Activated naive CD8-positive, alpha-beta T cell treated with anti-CD3 and anti-CD28 coated beads, Interleukin-2, amount 50 U/mL, for 16 hours (primary cell): Measurements from ENCODE around the gene TTLL5.
A peak's percentile ranks its signal among the peaks of the same experiment; 100 is the strongest.

ENCODE experiments used
- DNase-seq: peaks from one replicate; pipeline ENCODE4 v3.0.0-alpha.2; 2020; ENCODE audit warnings: low read depth, low spot score

Gene TTLL5

DNA sequence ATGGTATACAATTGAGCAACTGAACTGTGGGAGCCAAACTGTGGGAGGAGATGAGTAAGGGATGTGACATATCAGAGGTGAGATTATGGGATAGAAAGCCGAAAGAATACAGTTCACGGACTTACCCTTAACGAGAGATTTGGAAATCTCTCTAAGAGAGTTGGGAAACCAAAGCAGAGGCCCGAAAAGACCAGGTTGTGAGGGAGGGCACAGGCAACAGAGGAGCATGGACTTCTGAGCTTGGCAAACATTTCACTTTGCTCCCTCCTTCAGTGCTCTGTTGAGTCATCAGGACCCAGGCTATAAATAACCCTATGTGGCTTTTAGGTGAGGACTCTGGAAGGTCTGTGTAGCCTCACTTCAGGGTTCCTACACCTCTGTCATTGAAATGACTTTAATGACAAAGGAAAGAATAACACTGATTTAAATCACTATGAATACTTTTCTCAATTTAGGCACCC lies 200.1 kb downstream of the TTLL5 start:
- no peak for DNase-seq

DNA sequence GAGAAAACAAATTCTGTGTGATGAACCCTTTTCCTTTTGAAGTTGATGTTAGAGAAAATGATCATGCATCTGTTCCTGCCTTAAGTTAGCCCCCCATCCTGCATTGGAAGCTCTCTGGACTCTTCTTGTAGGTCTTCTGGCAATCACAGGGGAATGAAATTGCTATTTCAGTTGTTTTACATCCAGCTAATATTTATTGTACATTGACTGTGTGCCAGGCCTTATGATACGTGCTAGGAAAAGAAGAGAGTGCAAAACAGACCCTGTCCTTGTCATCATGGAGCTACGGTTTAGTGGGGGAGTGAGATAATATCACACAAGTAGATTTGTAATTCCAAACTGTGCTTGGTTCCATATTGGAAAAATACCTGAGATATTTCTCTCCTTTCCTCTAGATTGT lies 202.2 kb downstream of the TTLL5 start:
- DNase-seq = no peak

DNA sequence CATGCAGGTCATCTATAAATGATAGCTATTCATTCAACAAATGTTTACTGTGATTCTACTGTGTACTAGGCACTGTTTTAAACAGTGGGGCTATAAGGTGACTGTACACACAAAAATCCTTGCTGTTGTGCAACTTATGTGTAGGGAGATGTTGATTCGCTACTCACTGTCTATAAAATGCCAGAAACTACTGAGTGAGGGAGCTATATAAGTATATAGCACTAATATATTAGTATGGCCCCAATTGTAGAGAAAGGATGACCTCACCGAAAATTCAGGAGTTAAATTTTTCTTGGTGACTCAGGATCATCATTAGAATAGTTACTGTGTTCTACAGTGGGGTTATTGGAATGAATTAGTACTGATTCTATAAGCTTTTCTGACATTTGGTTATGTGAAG lies 203.3 kb downstream of the TTLL5 start:
- no peak for DNase-seq

DNA sequence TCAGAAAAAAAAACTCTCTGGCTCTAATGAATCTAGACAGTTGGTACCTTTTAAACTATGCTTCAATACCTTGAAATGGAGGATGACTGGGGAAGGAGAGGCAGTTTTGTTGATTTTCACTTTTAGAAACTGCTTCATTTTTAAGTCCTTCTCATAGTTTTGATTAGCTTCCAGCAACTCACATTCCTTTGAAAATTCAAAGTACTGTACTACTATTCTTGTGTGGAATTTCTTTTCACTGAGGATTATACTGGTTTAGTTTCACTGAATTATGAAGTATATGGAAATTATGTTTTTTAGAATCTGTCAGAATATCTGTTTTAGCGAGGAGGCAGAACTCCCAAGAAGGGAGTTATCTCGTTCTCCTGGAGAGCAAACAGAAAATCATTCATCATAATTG lies 204.5 kb downstream of the TTLL5 start:
- DNase-seq = no peak

DNA sequence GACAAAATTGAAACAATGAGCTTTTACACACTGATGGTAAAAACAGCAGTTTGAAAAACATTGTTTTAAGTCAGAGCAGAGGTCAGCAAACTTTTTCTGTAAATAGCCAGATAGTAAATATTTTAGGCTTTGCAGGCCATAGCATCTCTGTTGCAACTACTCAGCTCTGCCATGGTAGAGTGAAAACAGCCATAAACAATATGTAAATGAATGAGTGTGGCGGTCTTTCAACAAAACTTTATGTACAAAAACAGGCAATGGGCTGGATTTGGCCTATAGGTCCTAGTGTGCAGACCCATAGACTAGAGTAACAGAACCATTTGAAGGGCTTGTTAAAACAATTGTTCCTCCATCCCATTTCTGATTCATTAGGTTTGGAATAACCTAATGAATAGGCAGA lies 205.9 kb downstream of the TTLL5 start:
- no peak for DNase-seq

DNA sequence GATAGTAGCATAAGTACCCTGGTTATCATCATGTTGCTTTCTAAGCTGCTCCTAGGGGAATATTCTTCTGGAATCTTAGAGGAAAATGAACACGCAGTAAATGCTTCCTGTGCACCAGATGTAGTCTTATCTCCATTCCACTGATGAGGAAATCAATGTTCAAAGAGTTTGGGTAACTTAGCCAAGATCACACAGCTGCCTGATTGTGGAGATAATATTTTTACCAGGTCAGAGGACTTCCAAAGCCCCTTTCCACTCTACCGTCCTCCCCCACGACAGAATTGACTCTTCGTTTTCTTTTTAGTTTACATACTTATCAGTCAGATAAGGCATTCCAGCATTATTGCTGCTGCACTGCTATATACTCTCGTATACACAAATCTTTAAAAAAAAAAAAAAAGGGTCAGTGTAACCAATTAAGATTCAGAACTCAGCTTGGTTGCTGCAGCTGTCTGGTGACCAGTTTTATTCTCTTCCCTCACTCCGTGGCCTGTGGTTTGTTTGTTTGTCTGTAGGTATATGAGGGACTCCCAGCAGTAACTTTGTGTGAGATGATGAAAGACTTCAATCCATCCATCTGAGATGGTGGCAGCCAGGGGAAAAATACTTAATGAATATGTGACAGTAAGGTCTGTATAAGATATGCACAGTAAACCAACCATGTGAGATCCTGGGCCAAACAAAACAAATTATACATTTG lies 210.3 kb downstream of the TTLL5 start:
- no peak for DNase-seq

DNA sequence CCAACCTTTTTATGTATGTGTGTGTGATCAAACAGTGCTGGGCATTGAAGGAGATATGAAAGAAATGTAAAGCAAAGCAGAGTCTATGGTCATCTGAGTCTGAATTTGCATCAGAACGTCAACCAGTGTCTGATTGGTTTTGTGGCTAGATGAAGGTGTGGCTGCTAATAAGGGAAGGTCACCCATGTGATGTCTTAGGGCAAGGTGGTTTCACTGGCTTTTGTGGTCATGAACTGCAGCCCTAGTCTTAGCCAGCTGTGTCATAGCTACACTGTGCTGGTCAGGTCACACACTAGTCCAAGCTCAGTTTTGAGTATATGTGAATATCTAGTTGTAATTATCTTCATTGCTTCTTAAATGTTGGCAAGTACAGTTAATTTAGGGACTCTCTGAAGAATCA lies 214.9 kb downstream of the TTLL5 start:
- DNase-seq = no peak

DNA sequence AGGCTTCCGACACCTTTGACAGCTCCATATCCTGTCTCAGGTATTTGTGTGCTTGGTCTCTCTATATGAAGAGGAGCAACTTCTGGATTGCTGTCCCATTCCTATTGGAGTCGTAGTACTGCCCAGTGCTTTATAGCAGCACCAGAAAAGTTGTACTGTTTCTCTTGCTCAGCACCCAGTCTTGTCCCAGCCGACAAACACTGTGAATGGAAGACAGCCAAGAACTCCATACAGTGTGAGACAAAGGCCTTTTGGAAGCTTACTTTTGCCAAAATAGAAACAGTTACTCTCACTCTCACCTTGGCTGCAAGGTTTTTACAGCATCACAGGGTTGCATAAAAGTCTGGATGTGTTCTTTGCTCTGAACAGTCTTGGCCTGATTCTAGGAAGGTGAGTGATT lies 215.5 kb downstream of the TTLL5 start:
- DNase-seq = no peak

DNA sequence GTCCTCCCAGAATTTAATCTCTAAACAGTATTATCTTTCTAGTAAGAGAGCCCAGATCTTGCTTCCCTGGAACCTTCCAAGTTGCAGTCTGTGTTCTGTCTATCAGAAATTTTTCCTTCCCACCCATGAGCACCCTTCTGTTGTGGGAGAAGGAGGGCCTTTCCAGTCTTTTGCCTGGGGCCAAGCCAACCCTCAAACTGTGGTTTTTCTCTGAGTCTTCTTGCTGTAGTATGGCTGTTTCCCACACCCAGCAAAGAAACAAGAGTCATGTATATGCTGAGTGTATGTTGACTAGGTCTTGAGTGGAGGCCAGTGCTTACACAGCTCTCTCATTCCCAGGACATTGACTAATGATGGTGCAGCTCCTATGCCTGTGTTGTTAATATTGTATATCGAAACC lies 216.2 kb downstream of the TTLL5 start:
- no peak for DNase-seq

DNA sequence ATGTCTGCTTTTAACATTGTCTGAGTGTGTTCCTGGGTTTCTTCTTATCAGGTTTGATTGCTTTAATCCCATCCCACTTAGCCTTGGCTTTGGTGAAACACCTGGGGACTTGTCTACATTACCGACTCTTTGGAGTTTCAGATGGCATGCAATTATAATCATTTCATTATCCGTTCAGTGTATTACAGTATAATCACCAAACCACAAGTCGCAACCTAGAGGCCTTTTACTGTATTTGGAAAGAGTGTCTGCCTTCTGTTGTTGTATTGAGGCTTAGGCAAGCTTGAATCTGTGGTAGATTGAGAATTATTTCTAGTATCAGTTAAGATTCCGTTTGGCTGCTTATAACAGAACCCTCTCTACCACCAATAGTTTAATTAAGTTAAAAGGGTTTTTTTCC lies 216.8 kb downstream of the TTLL5 start:
- no peak for DNase-seq

DNA sequence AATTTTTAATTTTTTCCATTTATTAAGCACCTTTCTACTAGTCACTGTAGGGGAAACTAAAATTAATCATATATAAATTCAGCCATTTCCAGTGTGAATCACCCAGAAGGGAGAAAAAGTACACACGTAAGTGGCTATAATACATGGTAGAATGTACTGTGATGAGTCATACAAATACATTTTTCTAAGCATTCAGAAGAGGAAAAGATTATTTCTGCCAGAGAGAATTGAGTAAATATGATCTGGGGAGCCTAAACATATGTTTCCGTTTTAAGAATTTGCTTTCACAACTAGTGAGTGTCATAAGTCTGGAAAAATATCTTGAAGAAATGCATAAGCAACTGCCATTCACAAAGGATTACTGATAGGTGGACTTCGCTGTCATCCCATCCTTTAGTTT lies 218.0 kb downstream of the TTLL5 start:
- no peak for DNase-seq

DNA sequence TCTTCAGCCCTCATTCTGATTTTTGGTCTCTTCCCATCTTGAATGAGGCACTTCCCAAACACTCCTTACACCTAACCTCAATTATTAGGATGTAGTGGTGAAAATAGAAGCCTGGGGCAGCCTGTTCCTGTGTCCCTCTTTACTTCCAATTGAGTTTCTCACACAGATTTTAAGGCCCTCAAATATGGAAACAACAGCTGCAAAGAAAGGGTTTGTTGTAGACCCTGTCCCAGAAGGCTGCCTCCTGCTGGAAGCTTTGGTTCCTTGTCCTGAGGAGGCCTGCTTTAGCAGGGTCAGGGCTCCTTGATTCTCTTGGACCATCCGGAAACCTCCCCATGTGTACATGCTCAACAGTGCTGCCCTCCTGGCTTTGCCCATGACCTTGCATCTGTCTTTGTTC lies 219.5 kb downstream of the TTLL5 start:
- no peak for DNase-seq

DNA sequence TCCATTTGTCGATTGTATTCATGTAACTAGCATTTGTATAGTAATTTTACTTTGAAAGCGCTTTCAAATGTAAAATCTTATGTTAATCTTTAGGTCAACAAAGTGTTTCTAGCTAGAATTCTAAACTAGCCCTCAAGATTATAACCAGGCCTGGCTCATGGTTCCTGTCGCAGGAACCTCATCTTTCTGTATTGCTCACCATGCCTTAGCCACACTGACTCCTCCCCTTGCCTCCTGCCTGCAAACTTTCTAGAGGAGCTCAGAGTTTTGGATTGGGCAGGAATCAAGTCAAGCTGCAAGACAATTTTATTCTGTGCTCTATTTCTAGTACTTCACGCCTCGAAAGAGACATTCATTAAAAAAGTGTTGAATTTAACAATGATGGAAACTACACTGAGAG lies 220.9 kb downstream of the TTLL5 start:
- DNase-seq = no peak

DNA sequence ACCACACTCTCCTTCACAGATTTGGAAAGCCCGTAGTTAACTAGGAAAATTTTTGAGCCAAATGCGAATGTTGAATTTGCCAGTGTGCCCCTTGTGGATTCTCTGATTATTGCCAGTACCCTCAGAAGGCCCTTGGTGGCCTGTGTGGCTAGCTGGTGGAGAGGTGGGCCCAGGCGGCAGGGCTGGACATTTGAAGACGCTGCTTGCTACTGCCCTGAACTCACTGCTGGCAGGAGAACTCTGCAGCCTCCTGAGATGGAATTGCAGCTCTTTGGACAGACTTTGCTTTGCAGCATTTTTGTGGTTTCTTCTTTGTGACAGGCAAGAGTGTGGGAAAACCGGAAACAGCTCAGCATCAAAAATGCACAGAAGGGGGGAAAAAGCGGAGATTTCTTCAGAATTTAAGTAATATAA lies 223.2 kb downstream of the TTLL5 start:
- no peak for DNase-seq

DNA sequence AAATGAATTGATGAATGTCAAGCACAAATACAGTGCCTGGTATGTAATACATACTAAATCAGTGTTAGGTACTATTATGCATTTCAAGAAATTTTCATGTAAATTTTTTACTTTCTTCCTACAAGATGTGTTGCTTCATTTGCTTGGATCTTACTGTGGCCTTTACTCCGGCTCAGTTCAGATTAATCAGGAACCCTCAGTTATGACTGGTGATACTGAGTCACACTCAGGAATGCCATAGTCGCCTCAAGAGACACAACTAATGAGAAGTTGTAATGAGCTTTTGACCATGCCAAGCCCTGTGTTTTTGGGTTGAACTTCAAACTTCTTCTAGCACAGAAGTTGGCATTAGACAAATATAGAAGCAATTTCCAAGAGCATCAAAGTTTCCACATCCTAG lies 224.8 kb downstream of the TTLL5 start:
- DNase-seq = no peak

DNA sequence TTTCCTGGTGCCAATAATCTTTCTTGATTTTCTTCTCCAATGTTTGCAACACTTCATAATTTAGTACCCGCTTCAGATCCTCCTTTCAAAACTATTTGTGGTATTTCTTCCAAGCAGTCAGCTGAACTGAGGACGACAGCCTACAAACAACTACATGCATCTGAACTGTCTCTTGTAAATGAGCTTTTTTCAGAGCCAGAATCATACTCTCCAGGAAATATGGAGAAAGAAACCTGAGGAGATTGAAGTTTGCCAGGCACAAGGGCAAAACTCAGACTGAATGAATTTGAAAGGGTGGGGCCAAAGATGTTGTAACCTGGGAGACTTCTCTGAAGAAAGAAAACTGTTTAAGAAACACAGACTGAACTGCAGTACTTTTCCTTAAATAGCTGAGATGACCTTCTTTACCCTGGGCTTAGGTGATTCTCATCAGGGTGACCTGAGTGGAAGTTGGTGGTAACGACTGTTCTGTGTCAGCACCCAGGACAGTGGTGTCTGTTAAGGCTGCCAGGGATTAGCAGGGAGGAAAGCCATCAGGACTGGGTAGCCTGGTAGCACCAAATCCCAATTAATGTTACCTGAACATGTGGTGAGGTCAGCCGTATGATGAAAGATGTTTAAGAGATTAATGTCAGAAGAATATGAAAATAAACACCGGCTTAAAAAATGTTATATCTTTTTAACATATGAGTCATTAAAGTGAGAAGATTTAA lies 225.7 kb downstream of the TTLL5 start:
- DNase-seq = no peak

DNA sequence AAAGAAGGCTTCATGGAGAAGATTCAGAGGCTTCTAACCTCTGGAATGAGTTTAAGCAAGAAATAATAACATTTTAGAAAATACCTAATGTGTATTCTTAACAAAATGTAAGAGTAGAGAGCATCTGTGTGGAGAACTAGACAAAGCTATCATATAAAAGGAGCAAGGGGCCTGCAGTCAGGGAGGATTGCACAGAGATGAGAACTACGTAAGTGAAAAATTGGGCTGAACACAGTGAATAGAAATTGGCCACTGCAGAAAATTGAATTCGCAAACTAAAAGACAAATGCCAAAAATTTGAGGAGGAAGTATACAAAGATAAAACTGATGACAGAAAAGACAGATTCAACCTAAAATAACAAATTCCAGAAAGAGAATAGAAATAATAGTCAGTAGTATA lies 227.9 kb downstream of the TTLL5 start:
- no peak for DNase-seq

DNA sequence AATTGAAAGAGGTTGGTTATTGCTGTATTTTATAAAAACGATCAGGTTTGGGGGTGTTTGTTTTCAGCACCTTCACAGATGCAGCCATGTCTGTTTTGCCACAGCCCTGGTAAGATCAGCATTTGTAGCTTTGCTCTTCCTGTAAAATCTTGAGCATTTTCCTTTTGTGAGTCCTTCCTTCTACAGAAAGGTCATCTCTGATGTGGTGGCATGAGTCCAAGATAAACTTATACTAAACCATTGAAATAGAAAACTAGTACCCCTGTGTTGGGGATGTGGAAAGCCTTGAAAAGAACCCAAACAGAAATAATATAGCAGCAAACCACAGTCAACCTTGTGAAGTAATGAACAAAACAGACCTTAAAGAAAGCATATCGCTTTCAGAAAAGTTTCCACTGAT lies 235.3 kb downstream of the TTLL5 start:
- DNase-seq = no peak

DNA sequence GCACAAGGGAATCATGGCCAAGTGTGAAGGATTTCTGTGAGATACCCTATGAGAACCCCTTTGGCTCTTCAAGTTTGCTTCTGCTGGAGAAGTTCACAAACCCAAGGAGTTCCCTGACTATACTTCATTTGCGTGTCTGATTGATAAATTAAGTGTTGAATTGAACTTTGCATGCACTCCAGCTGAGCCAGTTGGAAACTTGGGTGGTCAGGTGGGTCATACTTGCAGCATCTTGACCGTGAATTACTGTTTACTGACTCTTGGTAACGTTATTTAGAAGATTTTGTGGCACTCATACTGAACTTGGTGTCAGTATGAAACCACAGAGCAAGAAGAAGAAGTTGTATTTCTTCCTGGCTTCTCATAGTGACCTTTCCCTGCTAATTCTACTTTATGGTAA lies 243.3 kb downstream of the TTLL5 start:
- no peak for DNase-seq

DNA sequence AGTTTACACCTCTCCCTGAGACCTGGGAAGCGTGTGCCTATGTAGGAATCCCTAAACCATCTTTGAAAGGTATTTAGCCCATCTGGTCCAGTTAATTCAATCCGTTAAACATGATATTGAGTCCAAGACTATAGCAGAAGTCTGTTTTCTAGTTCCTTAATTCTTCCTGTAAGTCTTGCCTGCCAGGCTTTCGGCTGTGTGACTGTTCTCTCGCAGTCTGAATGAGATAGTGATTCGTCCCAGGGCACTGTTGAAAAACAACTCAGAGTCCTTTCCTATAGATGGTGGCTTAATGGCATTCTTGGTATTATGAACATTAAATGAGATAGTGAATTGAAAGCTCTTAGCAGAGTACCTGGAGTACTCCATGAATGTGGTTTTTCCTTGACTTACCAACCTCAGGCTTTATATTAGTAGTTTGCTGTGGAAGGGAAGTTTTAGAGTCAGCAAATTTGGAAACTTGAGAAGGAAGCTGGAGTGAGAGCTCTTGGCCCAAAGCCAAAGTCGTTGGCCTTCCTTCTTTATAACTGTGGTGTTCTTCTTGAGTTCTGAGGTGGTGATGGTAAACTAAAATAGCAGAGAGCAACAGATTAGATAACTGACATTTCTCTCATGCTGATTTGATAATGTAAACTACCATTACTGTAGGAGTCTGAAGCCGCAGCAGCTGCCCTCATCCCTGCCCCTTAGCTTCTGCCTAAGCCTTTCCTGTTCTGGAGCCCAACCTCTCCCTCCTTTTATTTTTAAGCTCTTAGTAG lies 244.3 kb downstream of the TTLL5 start:
- DNase-seq = no peak

DNA sequence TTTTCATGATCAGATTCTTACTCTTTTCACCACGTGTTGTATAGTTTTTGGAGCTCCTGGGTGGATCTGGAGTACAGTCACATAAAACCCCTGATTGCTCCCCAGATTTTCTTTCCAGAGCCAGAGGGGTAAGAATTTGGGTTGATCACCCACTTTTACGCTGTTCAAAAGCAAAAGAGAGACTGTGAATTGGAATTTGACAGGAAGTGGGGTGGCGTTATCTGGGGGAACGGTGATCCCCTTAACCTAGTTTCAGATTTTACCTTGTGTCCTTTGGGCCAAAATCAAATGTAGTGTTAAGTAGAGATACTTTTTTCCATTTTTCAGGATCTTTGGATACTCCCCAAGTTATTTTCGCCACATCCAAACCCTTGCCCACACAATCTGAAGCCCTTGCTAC lies 245.2 kb downstream of the TTLL5 start:
- DNase-seq = no peak

DNA sequence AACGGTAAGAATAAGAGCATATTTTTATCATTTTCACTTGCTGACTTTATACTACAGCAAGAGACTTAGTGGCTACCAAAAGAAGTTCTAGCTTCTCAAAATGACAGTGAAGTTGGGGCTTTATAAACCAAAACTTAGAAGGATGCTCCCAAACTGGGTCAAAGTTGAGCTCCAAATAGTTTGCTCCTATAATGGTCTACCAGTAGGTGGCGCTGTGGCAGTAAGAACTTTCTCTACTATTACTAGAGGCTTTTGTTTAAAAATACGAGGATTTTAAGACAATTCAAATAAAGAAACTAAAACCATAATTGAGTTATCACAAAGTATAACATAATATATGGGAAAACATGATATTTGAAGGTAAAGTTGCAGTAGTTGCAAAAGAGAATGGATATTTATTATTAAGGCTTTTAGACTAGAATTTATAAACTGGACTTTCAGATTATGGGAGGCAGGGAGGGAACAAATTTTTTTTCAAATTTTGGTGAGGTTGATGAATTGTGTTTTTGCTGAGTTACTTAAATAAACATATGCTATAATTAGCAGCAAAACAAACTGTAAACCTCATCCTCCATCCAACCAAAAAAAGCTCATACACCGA lies 245.7 kb downstream of the TTLL5 start:
- peak; percentile 32 for DNase-seq
